ENCODE data around the gene NBR1. TPM values are rescaled to one million over a fixed set of nuclear protein-coding genes. Genes with fewer than 3 reads are reported as not detected.

NBR1 gene
- total RNA-seq, 1 experiment from 2014 or later = 42.8 TPM

- TF ChIP-seq PRDM15 (CRISPR knock-in tag; IDR thresholded peaks at IDR 0.05) (no peak), NR1H2 (CRISPR knock-in tag; IDR thresholded peaks at IDR 0.05) (no peak), ZNF396 (CRISPR knock-in tag; IDR thresholded peaks at IDR 0.05; ENCODE audit: borderline replicate concordance) (no peak), EMX1 (CRISPR knock-in tag; IDR thresholded peaks at IDR 0.05) (no peak), ZNF232 (CRISPR knock-in tag; IDR thresholded peaks at IDR 0.05) (no peak), ZBTB43 (CRISPR knock-in tag; IDR thresholded peaks at IDR 0.05) (no peak), NFE2L1 (CRISPR knock-in tag; IDR thresholded peaks at IDR 0.05) (no peak), JAZF1 (CRISPR knock-in tag; IDR thresholded peaks at IDR 0.05) (no peak), ETV6 (CRISPR knock-in tag; IDR thresholded peaks at IDR 0.05) (peak; percentile 52), CBFB (CRISPR knock-in tag; IDR thresholded peaks at IDR 0.05; ENCODE audit: low read depth) (no peak), CREM (CRISPR knock-in tag; IDR thresholded peaks at IDR 0.05) (peak; percentile 95), CREB1 (CRISPR knock-in tag; IDR thresholded peaks at IDR 0.05) (0 out of 2 replicates have a peak, but pooled peaks have one; percentile 36), JUN (CRISPR knock-in tag; IDR thresholded peaks at IDR 0.05) (no peak), FOXK1 (CRISPR knock-in tag; IDR thresholded peaks at IDR 0.05) (0 out of 2 replicates have a peak, but pooled peaks have one; percentile 32), FOXJ3 (CRISPR knock-in tag; IDR thresholded peaks at IDR 0.05; ENCODE audit: borderline replicate concordance) (0 out of 2 replicates have a peak, but pooled peaks have one; percentile 21), NFATC4 (CRISPR knock-in tag; IDR thresholded peaks at IDR 0.05) (no peak), TP53 (CRISPR knock-in tag; IDR thresholded peaks at IDR 0.05) (no peak), ZNF671 (CRISPR knock-in tag; IDR thresholded peaks at IDR 0.05) (no peak), SP1 (CRISPR knock-in tag; conservative IDR thresholded peaks at IDR 0.05) (peak; percentile 61), MYBL2 (CRISPR knock-in tag; IDR thresholded peaks at IDR 0.05) (no peak), TEAD4 (CRISPR knock-in tag; IDR thresholded peaks at IDR 0.05) (no peak)
- TF ChIP-seq, protein P1, sequence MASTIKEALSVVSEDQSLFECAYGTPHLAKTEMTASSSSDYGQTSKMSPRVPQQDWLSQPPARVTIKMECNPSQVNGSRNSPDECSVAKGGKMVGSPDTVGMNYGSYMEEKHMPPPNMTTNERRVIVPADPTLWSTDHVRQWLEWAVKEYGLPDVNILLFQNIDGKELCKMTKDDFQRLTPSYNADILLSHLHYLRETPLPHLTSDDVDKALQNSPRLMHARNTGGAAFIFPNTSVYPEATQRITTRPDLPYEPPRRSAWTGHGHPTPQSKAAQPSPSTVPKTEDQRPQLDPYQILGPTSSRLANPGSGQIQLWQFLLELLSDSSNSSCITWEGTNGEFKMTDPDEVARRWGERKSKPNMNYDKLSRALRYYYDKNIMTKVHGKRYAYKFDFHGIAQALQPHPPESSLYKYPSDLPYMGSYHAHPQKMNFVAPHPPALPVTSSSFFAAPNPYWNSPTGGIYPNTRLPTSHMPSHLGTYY (CRISPR knock-in tag; IDR thresholded peaks at IDR 0.05) = no peak
- TF ChIP-seq, protein P2, sequence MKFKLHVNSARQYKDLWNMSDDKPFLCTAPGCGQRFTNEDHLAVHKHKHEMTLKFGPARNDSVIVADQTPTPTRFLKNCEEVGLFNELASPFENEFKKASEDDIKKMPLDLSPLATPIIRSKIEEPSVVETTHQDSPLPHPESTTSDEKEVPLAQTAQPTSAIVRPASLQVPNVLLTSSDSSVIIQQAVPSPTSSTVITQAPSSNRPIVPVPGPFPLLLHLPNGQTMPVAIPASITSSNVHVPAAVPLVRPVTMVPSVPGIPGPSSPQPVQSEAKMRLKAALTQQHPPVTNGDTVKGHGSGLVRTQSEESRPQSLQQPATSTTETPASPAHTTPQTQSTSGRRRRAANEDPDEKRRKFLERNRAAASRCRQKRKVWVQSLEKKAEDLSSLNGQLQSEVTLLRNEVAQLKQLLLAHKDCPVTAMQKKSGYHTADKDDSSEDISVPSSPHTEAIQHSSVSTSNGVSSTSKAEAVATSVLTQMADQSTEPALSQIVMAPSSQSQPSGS (CRISPR knock-in tag; IDR thresholded peaks at IDR 0.05; ENCODE audit: borderline replicate concordance, low read depth) = no peak
- TF ChIP-seq, protein P3, sequence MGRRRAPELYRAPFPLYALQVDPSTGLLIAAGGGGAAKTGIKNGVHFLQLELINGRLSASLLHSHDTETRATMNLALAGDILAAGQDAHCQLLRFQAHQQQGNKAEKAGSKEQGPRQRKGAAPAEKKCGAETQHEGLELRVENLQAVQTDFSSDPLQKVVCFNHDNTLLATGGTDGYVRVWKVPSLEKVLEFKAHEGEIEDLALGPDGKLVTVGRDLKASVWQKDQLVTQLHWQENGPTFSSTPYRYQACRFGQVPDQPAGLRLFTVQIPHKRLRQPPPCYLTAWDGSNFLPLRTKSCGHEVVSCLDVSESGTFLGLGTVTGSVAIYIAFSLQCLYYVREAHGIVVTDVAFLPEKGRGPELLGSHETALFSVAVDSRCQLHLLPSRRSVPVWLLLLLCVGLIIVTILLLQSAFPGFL (CRISPR knock-in tag; IDR thresholded peaks at IDR 0.05; ENCODE audit: borderline replicate concordance) = no peak
- TF ChIP-seq, protein P4, sequence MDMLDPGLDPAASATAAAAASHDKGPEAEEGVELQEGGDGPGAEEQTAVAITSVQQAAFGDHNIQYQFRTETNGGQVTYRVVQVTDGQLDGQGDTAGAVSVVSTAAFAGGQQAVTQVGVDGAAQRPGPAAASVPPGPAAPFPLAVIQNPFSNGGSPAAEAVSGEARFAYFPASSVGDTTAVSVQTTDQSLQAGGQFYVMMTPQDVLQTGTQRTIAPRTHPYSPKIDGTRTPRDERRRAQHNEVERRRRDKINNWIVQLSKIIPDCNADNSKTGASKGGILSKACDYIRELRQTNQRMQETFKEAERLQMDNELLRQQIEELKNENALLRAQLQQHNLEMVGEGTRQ (CRISPR knock-in tag; IDR thresholded peaks at IDR 0.05) = no peak
- TF ChIP-seq, protein P5, sequence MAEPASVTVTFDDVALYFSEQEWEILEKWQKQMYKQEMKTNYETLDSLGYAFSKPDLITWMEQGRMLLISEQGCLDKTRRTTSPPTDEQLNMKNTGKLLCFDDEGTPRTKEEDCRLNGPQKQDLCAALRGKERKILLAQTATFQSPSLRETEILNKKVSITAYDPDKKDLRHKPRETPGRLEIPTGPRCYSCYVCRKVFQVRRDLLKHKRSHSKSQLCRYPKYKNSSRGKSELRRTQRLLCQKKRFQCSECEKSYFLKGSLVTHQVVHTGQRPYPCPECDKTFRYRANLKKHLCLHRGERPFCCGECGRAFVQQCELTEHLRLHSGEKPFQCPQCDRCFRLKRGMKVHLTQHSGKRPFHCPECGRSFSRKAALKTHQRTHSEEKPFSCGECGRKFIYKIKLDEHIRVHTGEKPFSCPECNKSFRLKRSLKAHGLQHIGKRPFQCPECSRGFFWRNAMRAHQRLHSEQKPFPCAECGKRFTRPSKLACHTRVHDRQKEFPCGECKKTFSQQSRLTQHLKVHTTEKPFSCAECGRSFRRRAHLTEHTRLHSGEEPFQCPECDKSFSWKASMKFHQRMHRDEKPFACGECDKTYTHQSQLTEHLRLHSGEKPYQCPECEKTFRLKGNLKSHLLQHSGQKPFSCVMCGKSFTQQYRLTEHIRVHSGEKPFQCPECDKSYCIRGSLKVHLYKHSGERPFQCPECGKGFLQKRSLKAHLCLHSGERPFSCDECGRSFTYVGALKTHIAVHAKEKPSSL (CRISPR knock-in tag; conservative IDR thresholded peaks at IDR 0.05) = no peak
These were observed 45.7 kb upstream of the NBR1 start, which contains the start of gene BRCA1 (continued) for GRCh38 chr17:43125133-43125966.
